ENCODE results near the gene CDK12. TPM values are rescaled to one million over a fixed set of nuclear protein-coding genes. Genes with fewer than 3 reads are reported as not detected.
A peak's percentile ranks its signal among the peaks of the same experiment; 100 is the strongest.

Gene CDK12
- polyA plus RNA-seq, 1 of the 3 experiments (the other 2 are of a cell fraction), result 11.6 TPM

DNA sequence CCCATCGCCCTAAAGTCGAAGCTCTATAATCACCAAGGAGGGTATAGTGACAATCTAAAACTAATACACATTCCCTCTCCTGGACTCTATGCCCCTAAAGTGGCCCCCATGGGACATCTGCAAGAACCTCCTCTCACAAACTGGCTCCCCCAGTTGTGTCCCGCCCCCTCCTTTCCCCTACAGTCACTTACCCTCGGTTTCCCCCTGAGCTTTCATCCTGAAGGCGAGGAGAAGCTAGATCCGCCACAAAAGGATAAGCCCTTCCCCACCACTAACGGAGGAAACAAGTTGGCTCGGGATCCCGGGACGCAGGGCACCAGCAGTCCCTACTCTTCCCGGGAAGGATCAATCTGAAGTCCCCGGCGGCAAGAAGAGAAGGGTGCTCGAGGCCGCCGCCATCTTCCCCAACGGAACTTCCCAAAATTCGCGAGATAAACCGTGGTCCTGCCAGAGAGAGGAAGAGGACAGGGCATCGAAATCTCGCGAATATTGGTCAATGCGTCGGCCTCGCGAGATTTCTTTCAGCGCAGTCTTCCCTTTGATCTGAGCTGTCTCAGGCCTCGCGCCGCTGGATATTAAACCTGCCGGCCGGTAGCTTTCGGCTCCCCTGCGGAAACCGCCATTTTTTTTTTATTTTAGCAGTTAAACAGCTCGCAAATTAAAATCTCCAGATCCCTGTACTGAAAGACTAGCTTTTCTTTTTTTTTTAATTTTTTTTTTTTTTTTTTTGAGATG lies 10.3 kb upstream of the CDK12 start, which contains the start of gene MED1 (continued):
- TF ChIP-seq, protein P1, sequence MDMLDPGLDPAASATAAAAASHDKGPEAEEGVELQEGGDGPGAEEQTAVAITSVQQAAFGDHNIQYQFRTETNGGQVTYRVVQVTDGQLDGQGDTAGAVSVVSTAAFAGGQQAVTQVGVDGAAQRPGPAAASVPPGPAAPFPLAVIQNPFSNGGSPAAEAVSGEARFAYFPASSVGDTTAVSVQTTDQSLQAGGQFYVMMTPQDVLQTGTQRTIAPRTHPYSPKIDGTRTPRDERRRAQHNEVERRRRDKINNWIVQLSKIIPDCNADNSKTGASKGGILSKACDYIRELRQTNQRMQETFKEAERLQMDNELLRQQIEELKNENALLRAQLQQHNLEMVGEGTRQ (IDR thresholded peaks at IDR 0.05; ENCODE audit: borderline replicate concordance, low read depth, low read length), result no peak
- peak; percentile 96 for TF ChIP-seq YY1 (IDR thresholded peaks at IDR 0.05; ENCODE audit: low read depth)

DNA sequence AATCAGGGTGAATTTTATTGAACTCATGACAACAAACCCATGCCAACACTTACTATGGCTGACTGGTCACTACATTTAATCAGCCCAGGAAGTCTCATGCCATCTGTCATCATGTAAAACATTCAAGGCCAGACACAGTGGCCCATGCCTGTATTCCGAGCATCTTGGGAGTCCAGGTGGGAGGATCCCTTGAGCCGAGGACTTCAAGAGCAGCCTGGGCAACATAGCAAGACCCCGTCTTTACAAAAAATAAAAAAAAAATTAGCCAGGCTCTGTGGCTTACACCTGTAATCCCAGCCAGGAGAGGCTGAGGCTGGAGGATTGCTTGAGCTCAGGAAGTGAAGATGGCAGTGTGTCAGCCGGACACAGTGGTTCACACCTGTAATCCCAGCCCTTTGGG lies 5.4 kb upstream of the CDK12 start:
- H3F3A ChIP-seq (replicated peaks; ENCODE audit: insufficient read depth), result peaks cover 7% of the 10 kb centered on the region
- TF ChIP-seq ELF1 (IDR thresholded peaks at IDR 0.05) (no peak), JUND (IDR thresholded peaks at IDR 0.05) (no peak), RXRA (IDR thresholded peaks at IDR 0.05; ENCODE audit: borderline replicate concordance, low read depth) (no peak), FOSL2 (IDR thresholded peaks at IDR 0.05; ENCODE audit: borderline replicate concordance, low read depth) (no peak)
- TF ChIP-seq, protein P2, sequence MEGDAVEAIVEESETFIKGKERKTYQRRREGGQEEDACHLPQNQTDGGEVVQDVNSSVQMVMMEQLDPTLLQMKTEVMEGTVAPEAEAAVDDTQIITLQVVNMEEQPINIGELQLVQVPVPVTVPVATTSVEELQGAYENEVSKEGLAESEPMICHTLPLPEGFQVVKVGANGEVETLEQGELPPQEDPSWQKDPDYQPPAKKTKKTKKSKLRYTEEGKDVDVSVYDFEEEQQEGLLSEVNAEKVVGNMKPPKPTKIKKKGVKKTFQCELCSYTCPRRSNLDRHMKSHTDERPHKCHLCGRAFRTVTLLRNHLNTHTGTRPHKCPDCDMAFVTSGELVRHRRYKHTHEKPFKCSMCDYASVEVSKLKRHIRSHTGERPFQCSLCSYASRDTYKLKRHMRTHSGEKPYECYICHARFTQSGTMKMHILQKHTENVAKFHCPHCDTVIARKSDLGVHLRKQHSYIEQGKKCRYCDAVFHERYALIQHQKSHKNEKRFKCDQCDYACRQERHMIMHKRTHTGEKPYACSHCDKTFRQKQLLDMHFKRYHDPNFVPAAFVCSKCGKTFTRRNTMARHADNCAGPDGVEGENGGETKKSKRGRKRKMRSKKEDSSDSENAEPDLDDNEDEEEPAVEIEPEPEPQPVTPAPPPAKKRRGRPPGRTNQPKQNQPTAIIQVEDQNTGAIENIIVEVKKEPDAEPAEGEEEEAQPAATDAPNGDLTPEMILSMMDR (IDR thresholded peaks at IDR 0.05), result no peak
- TF ChIP-seq, protein P3, sequence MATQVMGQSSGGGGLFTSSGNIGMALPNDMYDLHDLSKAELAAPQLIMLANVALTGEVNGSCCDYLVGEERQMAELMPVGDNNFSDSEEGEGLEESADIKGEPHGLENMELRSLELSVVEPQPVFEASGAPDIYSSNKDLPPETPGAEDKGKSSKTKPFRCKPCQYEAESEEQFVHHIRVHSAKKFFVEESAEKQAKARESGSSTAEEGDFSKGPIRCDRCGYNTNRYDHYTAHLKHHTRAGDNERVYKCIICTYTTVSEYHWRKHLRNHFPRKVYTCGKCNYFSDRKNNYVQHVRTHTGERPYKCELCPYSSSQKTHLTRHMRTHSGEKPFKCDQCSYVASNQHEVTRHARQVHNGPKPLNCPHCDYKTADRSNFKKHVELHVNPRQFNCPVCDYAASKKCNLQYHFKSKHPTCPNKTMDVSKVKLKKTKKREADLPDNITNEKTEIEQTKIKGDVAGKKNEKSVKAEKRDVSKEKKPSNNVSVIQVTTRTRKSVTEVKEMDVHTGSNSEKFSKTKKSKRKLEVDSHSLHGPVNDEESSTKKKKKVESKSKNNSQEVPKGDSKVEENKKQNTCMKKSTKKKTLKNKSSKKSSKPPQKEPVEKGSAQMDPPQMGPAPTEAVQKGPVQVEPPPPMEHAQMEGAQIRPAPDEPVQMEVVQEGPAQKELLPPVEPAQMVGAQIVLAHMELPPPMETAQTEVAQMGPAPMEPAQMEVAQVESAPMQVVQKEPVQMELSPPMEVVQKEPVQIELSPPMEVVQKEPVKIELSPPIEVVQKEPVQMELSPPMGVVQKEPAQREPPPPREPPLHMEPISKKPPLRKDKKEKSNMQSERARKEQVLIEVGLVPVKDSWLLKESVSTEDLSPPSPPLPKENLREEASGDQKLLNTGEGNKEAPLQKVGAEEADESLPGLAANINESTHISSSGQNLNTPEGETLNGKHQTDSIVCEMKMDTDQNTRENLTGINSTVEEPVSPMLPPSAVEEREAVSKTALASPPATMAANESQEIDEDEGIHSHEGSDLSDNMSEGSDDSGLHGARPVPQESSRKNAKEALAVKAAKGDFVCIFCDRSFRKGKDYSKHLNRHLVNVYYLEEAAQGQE (IDR thresholded peaks at IDR 0.05; ENCODE audit: low read depth, low read length), result no peak
- peaks cover 3% of the 10 kb centered on the region for H3K79me2 ChIP-seq (ENCODE audit: insufficient read depth)
- ChIA-PET CTCF (no interaction called here), POLR2A (no interaction called here)
- no peak overlapping the region for H3K4me3 ChIP-seq (ENCODE audit: low read depth in 2 of 2, low read length in 1 of 2)
- H4K20me1 ChIP-seq (ENCODE audit: insufficient read depth), result no peaks in the 10 kb centered on the region
- H3K9me3 ChIP-seq, result no peaks in the 10 kb centered on the region
- H3K9me2 ChIP-seq, result no peaks in the 10 kb centered on the region
- H3K27me3 ChIP-seq (ENCODE audit: insufficient read depth), result no peaks in the 10 kb centered on the region
- 60% methylated on average over 4 of the region's 4 CpGs for WGBS (ENCODE audit: low lambda C conversion rate)
- H2AFZ ChIP-seq (ENCODE audit: low read depth), result no peak overlapping the region
- H3K4me2 ChIP-seq, result no peak overlapping the region
- peaks cover 0 to 3% of the 10 kb centered on the region in 2 experiments; a peak in 1 of 4 replicates for H3K4me1 ChIP-seq (ENCODE audit: control insufficient read depth in 1 of 2, insufficient read depth in 2 of 2, low read depth in 1 of 2, low read length in 1 of 2)
- no peak overlapping the region for H3K27ac ChIP-seq (ENCODE audit: low read depth in 2 of 2, low read length in 1 of 2)
- no peak for DNase-seq
- no peaks in the 10 kb centered on the region for H3K36me3 ChIP-seq (replicated peaks in 1 of 2; ENCODE audit: control insufficient read depth in 1 of 2, insufficient read depth in 2 of 2, low read length in 1 of 2)
- H3K9ac ChIP-seq, result no peak overlapping the region

Data from SK-N-SH (cell line).